Measurements from ENCODE around the gene RAI1. TPM values are rescaled to one million over a fixed set of nuclear protein-coding genes. Genes with fewer than 3 reads are reported as not detected.

Gene RAI1
- total RNA-seq, 3 donors from 2014 or later: 12.9 to 29.2 (median 17.0) TPM

- H3K4me3 ChIP-seq: no peak overlapping the region
- no peaks in the 10 kb centered on the region for H3K9me3 ChIP-seq
- no peak for ATAC-seq
- H3K36me3 ChIP-seq (ENCODE audit: low read depth): no peaks in the 10 kb centered on the region
- no peak for TF ChIP-seq CTCF (IDR thresholded peaks at IDR 0.05)
- intact Hi-C loops (cut with DNase I, micrococcal nuclease): no loop called here
- DNase-seq: no peak
- H3K4me1 ChIP-seq (ENCODE audit: low read depth): no peaks in the 10 kb centered on the region
Observed at GRCh38 chr17:17800504-17801021, 119.3 kb downstream of the RAI1 start.

GRCh38 chr17:17801800-17802481 lies 120.7 kb downstream of the RAI1 start:
- no peaks in the 10 kb centered on the region for H3K36me3 ChIP-seq (ENCODE audit: low read depth)
- no peak for TF ChIP-seq CTCF (IDR thresholded peaks at IDR 0.05)
- intact Hi-C loops (cut with DNase I, micrococcal nuclease): no loop called here

GRCh38 chr17:17804007-17804406 lies 122.7 kb downstream of the RAI1 start:
- H3K4me1 ChIP-seq (ENCODE audit: low read depth): no peaks in the 10 kb centered on the region
- no peak for ATAC-seq
- no peaks in the 10 kb centered on the region for H3K36me3 ChIP-seq (ENCODE audit: low read depth)
- DNase-seq: no peak
- no peak for TF ChIP-seq CTCF (IDR thresholded peaks at IDR 0.05)
- H3K9me3 ChIP-seq: no peaks in the 10 kb centered on the region
- H3K4me3 ChIP-seq: no peak overlapping the region
- intact Hi-C loops (cut with DNase I, micrococcal nuclease): no loop called here

More at GRCh38 chr17:17801800-17802481, 120.7 kb downstream of the RAI1 start:
- no peak overlapping the region for H3K4me3 ChIP-seq
- DNase-seq: no peak
- no peak for ATAC-seq
- no peaks in the 10 kb centered on the region for H3K4me1 ChIP-seq (ENCODE audit: low read depth)
- H3K9me3 ChIP-seq: no peaks in the 10 kb centered on the region

- DNase-seq (no peak), ATAC-seq (no peak)
- intact Hi-C loops (cut with DNase I, micrococcal nuclease): no loop called here
- no peaks in the 10 kb centered on the region for H3K9me3 ChIP-seq
- H3K4me3 ChIP-seq: no peak overlapping the region
- H3K4me1 ChIP-seq (ENCODE audit: low read depth): no peaks in the 10 kb centered on the region
- H3K36me3 ChIP-seq (ENCODE audit: low read depth): no peaks in the 10 kb centered on the region
- TF ChIP-seq CTCF (IDR thresholded peaks at IDR 0.05): no peak
Observed at GRCh38 chr17:17805575-17805974, 124.3 kb downstream of the RAI1 start.

- ATAC-seq (no peak), DNase-seq (no peak)
- Histone ChIP-seq H3K9me3 (no peaks in the 10 kb centered on the region), H3K4me3 (no peak overlapping the region), H3K4me1 (ENCODE audit: low read depth) (no peaks in the 10 kb centered on the region), H3K36me3 (ENCODE audit: low read depth) (no peaks in the 10 kb centered on the region)
- no peak for TF ChIP-seq CTCF (IDR thresholded peaks at IDR 0.05)
- intact Hi-C loops (cut with DNase I, micrococcal nuclease): no loop called here
Observed at GRCh38 chr17:17806035-17806434, 124.8 kb downstream of the RAI1 start.
